Measurements from ENCODE around the gene CPXM2.
"Not testable (repeated sequence)": the region's sequence is repeated elsewhere in the genome, so short reads cannot be mapped to it uniquely, and the experiment has no call there.

CPXM2 gene

DNA sequence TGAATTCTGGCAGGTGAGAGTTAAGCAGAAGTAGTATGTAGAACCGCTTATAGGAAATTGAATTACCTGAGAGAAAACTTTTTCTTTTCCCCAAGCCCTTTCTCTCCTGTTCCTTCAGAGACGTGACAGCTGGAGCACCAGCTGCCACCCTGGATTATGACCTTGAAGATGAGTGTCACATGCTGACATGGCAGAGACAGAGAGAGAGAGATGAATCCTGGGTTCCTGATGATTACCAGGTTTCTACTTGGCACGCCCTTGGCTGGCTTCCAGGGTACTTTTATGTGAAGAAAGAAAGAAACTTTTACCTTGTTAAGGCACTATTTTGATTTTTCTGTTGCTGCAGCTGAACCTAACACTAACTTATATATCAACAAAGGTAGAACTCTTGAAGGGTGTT, 125.6 kb downstream of the CPXM2 start:
- no peak for DNase-seq

DNA sequence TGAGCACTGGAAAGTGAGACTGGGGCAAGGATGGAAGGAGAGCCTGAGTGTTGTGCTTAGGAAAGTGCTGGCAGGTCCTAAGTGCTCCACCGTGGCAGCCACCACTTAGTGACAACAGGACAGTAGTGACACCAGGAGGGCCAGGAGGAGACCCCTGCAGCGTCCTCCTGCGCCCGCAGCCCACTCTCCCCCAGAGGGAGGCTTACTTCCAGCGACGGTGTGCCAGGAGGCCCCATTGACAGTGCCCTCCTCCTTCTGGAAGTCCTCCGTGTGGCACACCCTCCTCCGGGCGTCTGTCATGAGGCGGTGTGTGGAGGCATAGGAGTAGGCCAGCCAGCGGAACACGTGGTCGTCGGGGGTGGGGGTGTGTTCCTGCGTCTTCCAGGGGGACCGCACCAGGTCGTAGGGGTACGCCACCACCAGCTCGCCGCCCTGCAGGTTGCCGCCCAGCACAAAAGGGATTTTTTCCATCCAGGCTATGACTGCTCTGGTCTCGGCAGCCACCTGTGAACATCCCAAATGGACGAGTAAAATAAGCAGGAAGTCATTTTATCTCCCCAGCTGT, 129.9 kb downstream of the CPXM2 start:
- no peak for DNase-seq

DNA sequence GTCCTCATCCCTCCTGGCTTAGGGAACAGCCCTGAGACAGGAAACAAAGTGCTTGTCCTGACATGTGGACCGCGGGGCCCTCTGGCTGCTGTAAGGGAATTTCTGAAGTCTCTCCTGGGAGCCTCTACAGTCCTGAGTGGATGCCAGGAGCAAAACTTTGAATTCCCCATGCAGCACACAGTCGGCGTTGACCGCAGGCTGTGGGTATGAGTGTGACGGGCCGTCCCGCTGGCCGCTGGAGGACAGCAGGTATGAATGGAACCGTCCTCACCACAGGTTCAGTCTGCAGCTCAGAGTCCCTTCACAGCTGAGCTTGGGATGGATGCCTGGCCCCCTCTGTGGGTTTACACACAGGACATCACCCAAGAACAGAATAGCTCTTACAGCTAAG, 130.6 kb downstream of the CPXM2 start:
- DNase-seq: no peak

- DNase-seq: no peak
Observed at GRCh38 chr10:123760356-123761037, 131.1 kb downstream of the CPXM2 start.

DNA sequence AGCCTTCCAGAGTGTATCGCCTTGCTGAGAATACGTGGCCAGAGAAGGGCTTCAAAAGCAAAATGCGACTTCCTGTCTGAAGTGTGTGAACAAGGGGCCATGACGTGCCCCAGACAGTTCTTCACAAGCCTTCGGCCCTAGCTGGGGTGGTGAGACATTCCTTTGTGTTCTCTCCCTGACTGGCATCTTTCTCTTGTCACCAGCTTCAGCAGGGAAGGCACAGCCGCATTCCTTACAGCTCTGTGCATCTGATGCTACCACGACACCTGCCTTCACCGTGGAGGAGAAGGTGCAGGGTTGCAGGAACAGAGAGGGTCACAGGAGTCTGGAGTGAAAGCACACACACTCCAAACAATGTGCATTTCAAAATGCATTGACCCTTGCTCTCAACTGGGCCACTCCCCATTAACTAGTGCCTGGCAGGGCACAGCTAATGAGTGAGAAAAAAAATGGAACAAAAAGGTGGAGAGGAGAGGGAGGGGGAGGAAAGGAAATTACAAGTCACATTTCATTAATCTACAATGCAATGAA, 132.0 kb downstream of the CPXM2 start:
- DNase-seq: no peak

DNA sequence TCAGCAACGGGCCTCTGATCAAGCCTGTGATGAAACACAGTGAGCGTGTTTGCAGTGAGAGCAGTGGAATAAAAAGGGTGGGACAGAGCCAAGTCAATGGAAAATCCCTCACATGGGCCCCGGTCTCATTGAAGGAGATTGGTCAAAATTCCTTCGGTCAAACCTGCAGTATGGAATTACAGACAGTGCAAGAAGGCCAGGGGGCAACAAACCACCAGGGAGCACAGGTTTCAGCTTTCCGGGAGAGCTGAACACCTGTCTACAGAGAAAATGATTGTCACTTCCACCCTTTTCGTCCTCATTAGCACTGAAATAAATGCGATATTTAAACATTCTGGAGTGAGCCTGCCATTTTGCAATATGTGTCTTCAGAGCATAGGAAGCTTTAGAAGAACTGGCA, 132.6 kb downstream of the CPXM2 start:
- no peak for DNase-seq

DNA sequence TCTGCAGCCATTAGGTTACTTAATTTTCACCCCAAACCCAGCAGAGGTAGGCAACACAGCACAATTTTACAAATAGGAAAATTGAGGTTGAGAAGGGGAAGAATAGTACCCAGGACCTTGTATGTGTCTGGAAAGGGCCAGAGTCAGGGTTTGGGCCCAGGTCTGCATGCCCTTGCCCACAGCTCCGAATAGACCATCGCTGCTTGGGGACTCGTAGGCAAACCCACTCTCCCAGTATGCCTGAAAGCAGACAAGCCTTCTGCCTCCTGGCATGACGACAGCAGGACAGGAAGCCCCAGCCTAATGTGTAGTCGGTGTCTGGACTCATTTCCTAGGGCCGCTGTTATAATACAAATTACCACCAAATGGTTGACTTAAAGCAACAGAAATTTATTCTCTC, 133.8 kb downstream of the CPXM2 start:
- no peak for DNase-seq

DNA sequence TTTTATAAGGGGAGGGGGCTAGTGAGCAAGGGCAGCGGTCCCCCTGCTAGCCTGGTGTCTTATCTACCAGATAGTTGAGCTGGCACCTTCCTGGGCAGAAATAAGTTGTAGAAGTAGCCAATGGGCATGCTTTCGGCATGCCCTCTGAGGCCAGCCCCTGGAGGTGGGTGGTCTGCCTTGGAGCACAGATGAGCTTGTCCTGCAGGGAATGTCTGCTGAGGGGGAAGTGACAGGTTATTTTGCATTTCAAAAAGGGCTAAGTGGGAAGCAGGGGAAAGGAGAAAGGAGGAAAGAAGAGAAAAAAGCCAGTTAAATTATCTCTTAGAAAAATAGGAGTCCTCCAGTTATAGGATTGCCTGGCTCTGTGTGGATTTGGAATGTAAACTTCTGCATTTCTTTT, 136.5 kb downstream of the CPXM2 start:
- no peak for DNase-seq

GRCh38 chr10:123754123-123754522, 137.5 kb downstream of the CPXM2 start:
- DNase-seq: no peak

GRCh38 chr10:123751342-123752134, 140.1 kb downstream of the CPXM2 start:
- DNase-seq: no peak

GRCh38 chr10:123750901-123751300, 140.7 kb downstream of the CPXM2 start:
- DNase-seq: no peak

DNA sequence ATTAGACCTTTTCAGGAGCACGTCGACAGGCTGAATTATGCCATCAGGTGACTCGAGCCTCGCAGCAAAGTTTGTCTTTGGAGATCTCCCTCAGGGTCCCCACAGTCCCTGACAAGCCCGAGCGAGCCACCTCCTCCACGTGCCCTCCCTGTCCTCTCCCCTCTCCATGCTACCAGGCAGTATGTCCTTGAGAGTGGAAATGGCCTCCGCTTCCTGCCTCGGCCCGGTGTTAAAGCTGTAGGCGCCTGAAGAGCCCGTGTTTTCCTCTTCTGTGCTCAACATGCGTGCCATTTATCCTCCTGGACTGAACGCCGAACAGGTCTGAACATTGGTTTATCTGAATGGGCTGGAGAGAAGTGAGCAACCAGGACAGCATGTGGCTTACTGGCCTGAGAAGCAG, 142.9 kb downstream of the CPXM2 start:
- DNase-seq: no peak

- DNase-seq: no peak
Observed at GRCh38 chr10:123747426-123747825, 144.2 kb downstream of the CPXM2 start.

DNA sequence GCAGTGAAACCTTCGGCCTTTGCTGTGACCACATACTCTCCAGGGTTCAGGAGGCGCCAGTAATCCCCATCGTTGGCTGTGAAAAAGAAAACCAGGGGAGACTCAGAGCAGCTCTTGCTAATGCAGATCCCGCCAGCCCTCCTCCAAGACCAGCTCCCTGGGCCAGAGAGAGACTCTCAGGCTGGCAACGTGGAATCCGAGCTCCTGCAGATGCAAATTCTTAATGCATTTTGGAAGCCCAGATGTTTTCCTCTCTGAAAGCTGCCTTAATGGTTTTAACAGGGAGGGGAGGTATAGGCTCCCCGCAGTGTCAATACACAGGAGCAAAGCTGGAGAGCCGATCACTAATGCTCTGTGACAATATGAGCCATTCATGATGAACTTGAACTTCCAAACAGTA, 144.7 kb downstream of the CPXM2 start:
- DNase-seq: no peak

GRCh38 chr10:123746520-123746919, 145.1 kb downstream of the CPXM2 start:
- DNase-seq: no peak

- DNase-seq: no peak
Observed at GRCh38 chr10:123746061-123746460, 145.5 kb downstream of the CPXM2 start.

DNA sequence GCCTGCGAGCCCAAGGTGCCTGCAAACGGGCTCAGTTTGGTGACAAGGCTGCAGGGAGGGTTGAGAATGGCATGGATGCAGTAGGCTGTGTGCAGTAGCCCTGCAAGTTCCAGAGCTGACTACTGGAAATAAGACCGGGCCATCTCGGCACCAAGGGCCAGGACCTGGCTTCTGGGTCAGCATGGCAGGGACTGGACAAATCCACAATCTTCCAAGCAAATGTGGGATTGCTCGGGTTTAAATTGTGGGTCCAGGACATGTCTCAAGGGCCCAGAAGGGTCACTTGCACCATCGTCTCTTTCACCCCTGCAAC, 147.4 kb downstream of the CPXM2 start:
- DNase-seq: no peak

DNA sequence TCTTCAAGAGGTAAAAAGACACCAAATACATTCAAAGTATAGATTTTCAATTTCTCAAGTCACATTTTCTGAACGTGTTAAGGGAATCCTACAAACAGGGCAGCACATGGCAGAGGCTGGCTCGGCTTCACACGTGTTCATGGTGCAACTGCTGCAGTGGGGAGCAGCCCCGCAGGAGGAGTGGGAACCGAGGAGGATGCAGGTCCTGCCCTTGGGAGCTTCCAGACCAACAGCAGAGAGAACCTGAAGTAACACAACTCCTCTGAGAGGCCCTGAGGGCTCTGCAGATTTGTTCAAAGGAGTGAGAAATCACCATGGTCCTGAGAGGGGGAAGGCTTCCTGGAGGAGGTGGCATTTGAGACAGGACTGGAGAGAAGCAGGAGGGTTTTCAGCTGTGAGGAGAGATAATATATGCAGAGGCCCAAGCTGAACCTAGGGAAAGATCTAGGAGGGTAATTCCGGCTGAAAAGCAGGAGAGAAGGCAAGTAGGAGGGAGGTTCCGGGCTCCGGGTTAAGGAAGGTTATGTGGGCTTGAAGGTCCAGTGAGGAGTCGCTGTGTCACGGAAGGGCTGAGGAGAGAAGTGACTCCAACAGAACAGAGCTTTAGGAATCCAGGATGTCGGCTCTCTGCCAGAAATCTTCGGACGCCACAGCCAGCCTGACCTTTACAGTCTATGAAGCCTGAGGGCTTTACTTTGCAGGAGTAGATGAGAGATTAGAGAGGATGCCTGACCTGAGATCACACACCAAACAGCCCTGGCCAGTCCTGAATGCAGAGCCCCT, 148.0 kb downstream of the CPXM2 start:
- DNase-seq: no peak

- no peak for DNase-seq
Observed at GRCh38 chr10:123742751-123743440, 148.7 kb downstream of the CPXM2 start.

GRCh38 chr10:123741711-123742110, 149.9 kb downstream of the CPXM2 start:
- DNase-seq: no peak

DNA sequence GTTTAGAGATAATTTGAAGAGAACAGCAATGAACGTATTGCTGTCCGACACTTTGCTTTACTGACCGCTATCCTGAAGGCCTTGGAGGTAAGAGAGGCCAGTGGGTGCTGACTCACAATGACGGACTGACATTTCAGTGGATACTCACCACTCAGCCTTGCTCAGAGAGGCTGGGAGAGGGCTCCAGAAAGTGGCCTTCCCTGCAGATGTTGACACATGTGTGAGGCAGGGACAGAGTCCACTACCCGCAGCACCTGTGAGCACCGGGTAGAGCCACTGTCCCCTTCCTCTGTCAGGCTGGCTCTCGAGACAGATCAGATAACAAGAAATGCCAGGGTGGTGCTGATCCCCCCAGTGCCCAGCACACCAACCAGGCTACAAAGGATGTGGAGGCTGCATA, 150.5 kb downstream of the CPXM2 start:
- DNase-seq: no peak

GRCh38 chr10:123736917-123737316, 154.7 kb downstream of the CPXM2 start:
- DNase-seq: not testable (repeated sequence)

DNA sequence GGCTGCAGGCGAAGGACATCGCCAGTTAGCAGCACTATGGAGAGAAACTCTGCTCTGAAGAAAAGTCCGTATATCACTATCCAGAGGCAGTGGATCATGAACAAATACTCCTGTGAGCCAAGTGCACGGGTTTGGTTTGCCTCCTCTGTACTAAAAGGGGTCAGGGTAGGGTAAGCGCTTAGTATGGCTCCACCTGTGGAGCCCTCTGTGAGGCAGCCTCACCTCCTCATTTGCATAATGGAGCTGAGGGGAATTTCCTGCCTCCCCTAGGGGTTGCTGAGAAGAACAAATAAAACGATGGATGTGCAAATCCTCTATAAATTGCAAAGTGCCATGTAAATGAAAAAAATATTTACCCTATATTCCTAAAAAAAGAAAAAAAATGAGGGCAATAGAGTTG, 162.1 kb downstream of the CPXM2 start:
- DNase-seq: no peak

Measured in NCI-H226 (cell line).